ENCODE data around the gene MYO15B.

DNA sequence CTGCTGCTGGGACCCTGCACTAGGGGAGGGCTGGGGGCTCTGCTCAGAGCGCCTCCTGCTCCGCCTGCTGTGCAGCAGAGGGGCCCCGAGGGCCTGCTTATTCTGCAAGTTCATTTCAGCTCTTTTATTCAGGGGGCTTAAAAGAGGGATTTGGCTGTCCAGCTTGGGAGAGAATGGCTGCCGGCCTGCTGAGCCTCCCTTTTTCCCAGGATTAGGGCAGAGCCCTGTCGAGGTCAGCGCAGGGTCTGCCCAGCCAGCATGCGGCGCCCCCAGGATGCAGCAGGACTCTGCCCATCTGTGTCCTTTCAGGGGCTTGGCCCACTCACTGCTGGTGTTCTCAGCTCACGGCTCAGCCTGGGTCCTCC, 46.8 kb downstream of the MYO15B start:
- TF ChIP-seq, protein P1, sequence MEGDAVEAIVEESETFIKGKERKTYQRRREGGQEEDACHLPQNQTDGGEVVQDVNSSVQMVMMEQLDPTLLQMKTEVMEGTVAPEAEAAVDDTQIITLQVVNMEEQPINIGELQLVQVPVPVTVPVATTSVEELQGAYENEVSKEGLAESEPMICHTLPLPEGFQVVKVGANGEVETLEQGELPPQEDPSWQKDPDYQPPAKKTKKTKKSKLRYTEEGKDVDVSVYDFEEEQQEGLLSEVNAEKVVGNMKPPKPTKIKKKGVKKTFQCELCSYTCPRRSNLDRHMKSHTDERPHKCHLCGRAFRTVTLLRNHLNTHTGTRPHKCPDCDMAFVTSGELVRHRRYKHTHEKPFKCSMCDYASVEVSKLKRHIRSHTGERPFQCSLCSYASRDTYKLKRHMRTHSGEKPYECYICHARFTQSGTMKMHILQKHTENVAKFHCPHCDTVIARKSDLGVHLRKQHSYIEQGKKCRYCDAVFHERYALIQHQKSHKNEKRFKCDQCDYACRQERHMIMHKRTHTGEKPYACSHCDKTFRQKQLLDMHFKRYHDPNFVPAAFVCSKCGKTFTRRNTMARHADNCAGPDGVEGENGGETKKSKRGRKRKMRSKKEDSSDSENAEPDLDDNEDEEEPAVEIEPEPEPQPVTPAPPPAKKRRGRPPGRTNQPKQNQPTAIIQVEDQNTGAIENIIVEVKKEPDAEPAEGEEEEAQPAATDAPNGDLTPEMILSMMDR (IDR thresholded peaks at IDR 0.05; ENCODE audit: poor library complexity), result no peak
- no peak for TF ChIP-seq EZH2 (IDR thresholded peaks at IDR 0.05; ENCODE audit: borderline replicate concordance)
